PC-9 (cell line): Measurements from ENCODE around the gene SEC16A. TPM values are rescaled to one million over a fixed set of nuclear protein-coding genes. Genes with fewer than 3 reads are reported as not detected.

ENCODE experiments used
- BruUV-seq: library from RNA; stranded (reverse); fragments of 400-500 nt; replicated peaks from 2 replicates; lab custom pipeline; 2021; lab: Mats Ljungman, UMichigan
- CTCF ChIA-PET: fragments of 300-600 bp; sonication (Branson Sonifier 250); formaldehyde crosslinking; loops from one replicate; lab custom pipeline; 2022; ENCODE audit warnings: antibody characterized with exemption; lab: Charles Lee
- POLR2A ChIA-PET: fragments of 300-600 bp; sonication (Branson Sonifier 250); formaldehyde crosslinking; loops from one replicate; lab custom pipeline; 2022; ENCODE audit warnings: antibody characterized with exemption; ENCODE audit not compliant: unreplicated experiment; lab: Charles Lee
- DNase-seq, 2 experiments: peaks; one replicate each; pipeline versions ENCODE4 v3.0.0 to v3.0.0-alpha.2; 2015 to 2022; ENCODE audit warnings: mixed read lengths in 1 of 2
- H2AFZ ChIP-seq: fragments of 200-600 bp; sonication (generic); 2 replicates; pipeline ENCODE4 v1.8.1; 2017; ENCODE audit warnings: antibody characterized with exemption
- H3F3A ChIP-seq: fragments of 200-600 bp; sonication (generic); 2 replicates; pipeline ENCODE4 v1.8.1; 2017; ENCODE audit warnings: antibody characterized with exemption, mild to moderate bottlenecking, low read depth; ENCODE audit not compliant: insufficient read depth
- H3K27ac ChIP-seq: fragments of 200-600 bp; sonication (generic); 2 replicates; pipeline ENCODE4 v1.6.1; 2016; ENCODE audit warnings: mixed run types
- H3K27me3 ChIP-seq: fragments of 200-600 bp; sonication (generic); 2 replicates; pipeline ENCODE4 v1.6.1; 2016; ENCODE audit warnings: low read depth, mixed run types; ENCODE audit not compliant: insufficient read depth
- H3K36me3 ChIP-seq: fragments of 200-600 bp; sonication (generic); 2 replicates; pipeline ENCODE4 v1.6.1; 2016; ENCODE audit warnings: low read depth, mixed run types
- H3K4me1 ChIP-seq: fragments of 200-600 bp; sonication (generic); replicated peaks from 2 replicates; pipeline ENCODE4 v1.6.1; 2016; ENCODE audit warnings: mixed run types; ENCODE audit not compliant: insufficient read depth
- H3K4me2 ChIP-seq: fragments of 200-600 bp; sonication (generic); 2 replicates; pipeline ENCODE4 v1.6.1; 2017; ENCODE audit warnings: mixed run types
- H3K4me3 ChIP-seq: fragments of 200-600 bp; sonication (generic); 2 replicates; pipeline ENCODE4 v1.6.1; 2016; ENCODE audit warnings: mixed run types
- H3K79me2 ChIP-seq: fragments of 200-600 bp; sonication (generic); 2 replicates; pipeline ENCODE4 v1.6.1; 2017; ENCODE audit warnings: low read depth, mixed run types
- H3K9me2 ChIP-seq: fragments of 200-600 bp; sonication (generic); 2 replicates; pipeline ENCODE4 v1.8.1; 2017; ENCODE audit warnings: mild to moderate bottlenecking; ENCODE audit not compliant: insufficient read depth
- H3K9me3 ChIP-seq: fragments of 200-600 bp; sonication (generic); 2 replicates; pipeline ENCODE4 v1.8.1; 2016; ENCODE audit warnings: low read depth; ENCODE audit not compliant: insufficient read depth
- H4K20me1 ChIP-seq: fragments of 200-600 bp; sonication (generic); 2 replicates; pipeline ENCODE4 v1.8.1; 2017; ENCODE audit not compliant: insufficient read depth
- CTCF ChIP-seq: fragments of 200-600 bp; sonication (generic); conservative IDR thresholded peaks from 2 replicates; pipeline ENCODE4 v1.6.1; 2017; ENCODE audit warnings: mixed run types, antibody characterized with exemption, mild to moderate bottlenecking, moderate library complexity
- EZH2 ChIP-seq: fragments of 200-600 bp; sonication (generic); IDR thresholded peaks from 2 replicates; pipeline ENCODE4 v1.8.0; 2017; ENCODE audit warnings: antibody characterized with exemption, low read depth
- intact Hi-C: fragments of 100-400 bp; cut with micrococcal nuclease; formaldehyde crosslinking; loops from one replicate; pipeline ENCODE4 v1.10.0; 2022; ENCODE audit not compliant: unreplicated experiment
- total RNA-seq: library from RNA; stranded (reverse); gene quantifications from 2 replicates; pipeline ENCODE4 v1.2.3, GENCODE V29; 2021

The SEC16A gene
- total RNA-seq, 1 experiment from 2014 or later = 81.8 TPM

- Histone ChIP-seq H3K36me3 (no peaks in the 10 kb centered on the region), H3K79me2 (peaks cover 20% of the 10 kb centered on the region; the same call in 1 of the 2 replicates), H3K9me3 (no peaks in the 10 kb centered on the region), H3K4me1 (peaks cover 10% of the 10 kb centered on the region), H3F3A (peaks cover 30% of the 10 kb centered on the region), H3K27ac (no peak overlapping the region), H4K20me1 (peaks cover 35% of the 10 kb centered on the region), H3K4me3 (peak overlapping the region; percentile 80; the same call in 1 of the 2 replicates), H3K27me3 (no peaks in the 10 kb centered on the region), H3K4me2 (peak overlapping the region; percentile 95), H2AFZ (no peak overlapping the region), H3K9me2 (no peaks in the 10 kb centered on the region)
- intact Hi-C loops = no loop called here
- ChIA-PET POLR2A (interaction anchor here (0.7 kb wide), 1 partner anchor 64 kb away, joined by 4 read pairs; no protein-coding TSS in a partner anchor), CTCF (interaction anchor here (0.5 kb wide), 1 partner anchor 27 kb away, joined by 3 read pairs; no protein-coding TSS in a partner anchor)
- DNase-seq = no peak
- BruUV-seq = TSS peak; percentile 20
- TF ChIP-seq EZH2 = no peak
- TF ChIP-seq CTCF = no peak
These were observed 44.8 kb downstream of the SEC16A start for GRCh38 chr9:136437839-136438547.

GRCh38 chr9:136437430-136437829 lies 45.4 kb downstream of the SEC16A start:
- peak in 1 of 2 experiments; percentile 20 for DNase-seq
- peaks cover 35% of the 10 kb centered on the region for H4K20me1 ChIP-seq

More at GRCh38 chr9:136437430-136437829, 45.4 kb downstream of the SEC16A start:
- H3K27ac ChIP-seq = no peak overlapping the region
- H3K36me3 ChIP-seq = no peaks in the 10 kb centered on the region
- H3F3A ChIP-seq = peaks cover 25% of the 10 kb centered on the region
- no peaks in the 10 kb centered on the region for H3K9me3 ChIP-seq
- H3K27me3 ChIP-seq = no peaks in the 10 kb centered on the region
- H3K9me2 ChIP-seq = no peaks in the 10 kb centered on the region
- H2AFZ ChIP-seq = no peak overlapping the region
- TF ChIP-seq EZH2 (no peak), CTCF (no peak)
- peak overlapping the region; percentile 95 for H3K4me2 ChIP-seq
- BruUV-seq = no TSS peak
- peaks cover 10% of the 10 kb centered on the region for H3K4me1 ChIP-seq
- H3K79me2 ChIP-seq = peaks cover 20% of the 10 kb centered on the region; the same call in 1 of the 2 replicates
- peak overlapping the region; percentile 14; the same call in 1 of the 2 replicates for H3K4me3 ChIP-seq
- ChIA-PET POLR2A (interaction anchor here (0.7 kb wide), 1 partner anchor 63 kb away, joined by 4 read pairs; no protein-coding TSS in a partner anchor), CTCF (interaction anchor here (0.9 kb wide), 1 partner anchor 91 kb away, joined by 3 read pairs; no protein-coding TSS in a partner anchor)
- intact Hi-C loops = no loop called here
